GM18499 (cell line): Measurements from ENCODE around the gene SLC12A8.

Experiments
- ATAC-seq: cut with Tn5 transposase; IDR thresholded peaks from one replicate; pipeline ENCODE4 v1.9.1; 2021; ENCODE audit warnings: moderate number of reproducible peaks; ENCODE audit not compliant: insufficient read depth, unreplicated experiment

SLC12A8 gene

DNA sequence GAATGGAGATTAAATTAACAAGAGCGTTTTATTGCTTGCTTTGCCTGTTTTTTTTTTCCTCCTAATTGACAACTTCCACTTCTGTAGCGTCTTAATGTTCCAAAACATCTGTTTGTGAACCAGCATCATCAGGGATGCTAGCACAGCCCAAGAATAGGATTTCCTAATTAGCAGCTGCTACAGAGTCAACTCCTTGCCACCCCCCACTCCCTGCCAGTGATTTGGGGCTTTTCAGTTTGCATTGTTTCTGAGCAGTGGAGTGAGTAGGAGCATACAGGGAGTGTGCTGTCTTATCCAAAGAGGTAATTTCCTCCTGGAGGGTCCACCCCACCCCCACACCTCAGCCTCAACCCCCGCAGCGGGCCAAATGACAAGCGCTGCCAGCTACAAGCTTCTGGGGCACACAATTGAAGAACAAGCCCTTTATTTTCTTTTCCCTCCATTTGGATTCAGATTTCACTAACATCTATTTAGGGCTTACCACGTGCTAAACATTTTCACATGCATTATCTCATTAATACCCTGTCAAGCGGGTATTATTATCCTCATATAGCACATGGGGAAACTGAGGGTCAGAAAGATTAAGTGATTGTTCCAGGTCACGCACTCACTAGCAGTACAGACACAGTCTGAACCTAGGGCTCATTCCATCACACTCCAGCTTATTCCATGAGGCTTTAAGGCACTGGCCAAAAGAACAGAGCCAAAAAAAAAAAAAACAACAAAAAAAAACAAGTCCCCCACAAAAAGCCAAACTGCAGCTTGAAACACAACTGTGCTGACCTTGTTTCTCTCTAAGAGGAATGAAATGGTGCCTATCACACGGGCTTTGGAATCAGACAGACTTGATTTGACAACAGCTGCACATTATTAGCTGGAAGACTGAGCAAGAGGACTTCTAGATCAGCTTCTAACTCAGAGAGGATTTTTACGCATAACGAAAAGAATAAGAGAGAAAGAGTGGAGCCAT is 173.1 kb downstream of the SLC12A8 start:
- no peak for ATAC-seq

DNA sequence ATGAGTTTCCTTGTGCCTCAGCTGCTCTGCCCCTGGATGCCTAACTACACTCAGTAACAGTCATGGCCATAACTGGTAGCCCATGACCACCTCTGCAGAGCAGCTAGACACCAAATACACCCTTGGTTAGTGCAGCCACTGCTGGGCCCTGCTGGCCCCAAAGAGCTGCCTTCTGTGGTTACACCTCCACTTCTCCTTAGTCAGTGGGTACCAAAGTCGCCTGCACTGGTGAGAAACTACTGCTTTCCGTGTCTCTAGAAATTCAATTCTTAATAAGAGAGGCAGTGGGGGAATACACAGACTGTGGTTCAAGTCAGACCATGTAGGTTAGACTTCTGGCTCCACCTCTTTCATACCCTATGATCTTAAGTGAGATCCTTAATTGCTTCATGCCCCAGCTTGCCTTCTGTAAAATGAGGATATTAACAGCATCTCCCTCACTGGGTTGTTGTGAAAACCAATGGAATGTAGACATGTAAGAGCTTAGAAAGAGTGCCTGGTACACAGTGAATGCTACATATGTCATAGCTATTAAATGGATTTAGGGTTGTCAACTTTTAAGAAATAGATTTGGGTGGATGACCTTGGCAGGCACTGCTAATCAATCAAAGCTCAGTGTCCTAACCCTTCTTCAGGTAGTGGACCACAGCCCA is 174.9 kb downstream of the SLC12A8 start:
- ATAC-seq: no peak

DNA sequence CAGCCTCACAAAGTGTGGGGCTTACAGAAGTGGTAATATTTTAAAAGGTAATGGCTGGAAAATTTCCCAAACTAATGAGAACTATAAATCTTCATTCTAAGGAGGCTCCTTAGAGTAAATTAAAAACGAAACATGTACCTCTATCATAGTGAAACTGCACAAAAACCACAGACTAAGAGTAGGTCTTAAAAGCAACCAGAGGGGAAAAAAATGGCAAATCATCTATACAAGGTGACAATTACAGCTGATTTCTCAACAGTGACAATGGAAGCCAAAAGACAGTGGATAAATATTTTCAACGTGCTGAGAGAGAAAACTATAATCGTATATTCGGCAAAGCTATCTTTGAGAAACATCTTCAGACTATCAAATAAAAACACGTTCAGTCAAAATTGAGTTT is 177.3 kb downstream of the SLC12A8 start:
- no peak for ATAC-seq

DNA sequence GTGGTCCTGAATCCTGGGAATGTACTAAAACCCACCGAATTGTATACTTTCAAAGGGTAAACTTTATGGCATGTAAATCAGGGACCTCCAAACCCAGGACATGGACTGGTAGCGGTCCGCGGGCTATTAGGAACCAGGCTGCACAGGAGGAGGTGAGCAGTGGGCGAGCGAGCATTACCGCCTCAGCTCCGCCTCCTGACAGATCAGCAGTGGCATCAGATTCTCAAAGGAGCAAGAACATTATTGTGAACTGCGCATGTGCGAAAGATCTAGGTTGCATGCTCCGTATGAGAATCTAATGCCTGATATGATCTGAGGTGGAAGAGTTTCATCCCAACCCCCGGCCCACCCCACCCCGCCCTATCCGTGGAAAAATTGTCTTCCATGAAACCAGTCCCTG is 178.9 kb downstream of the SLC12A8 start:
- no peak for ATAC-seq

DNA sequence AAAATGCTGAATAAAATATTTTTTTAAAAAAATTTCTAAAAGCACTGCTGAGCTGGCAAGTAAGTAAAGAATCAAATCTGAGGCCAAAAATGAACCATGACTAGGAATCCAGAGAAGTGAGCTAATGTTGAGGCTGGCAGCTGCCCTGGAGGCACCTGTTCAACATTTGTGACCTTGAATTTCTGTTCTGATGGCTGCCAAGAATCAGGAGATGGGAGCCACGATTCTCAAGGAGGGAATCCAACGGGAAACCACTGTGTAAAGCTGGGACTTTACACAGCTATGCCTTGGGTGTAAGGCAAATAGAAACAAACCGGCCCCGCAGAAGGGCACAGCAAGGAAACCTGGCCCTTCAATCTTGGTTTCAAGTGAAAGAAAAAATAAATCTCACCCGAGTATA is 179.4 kb downstream of the SLC12A8 start:
- no peak for ATAC-seq

DNA sequence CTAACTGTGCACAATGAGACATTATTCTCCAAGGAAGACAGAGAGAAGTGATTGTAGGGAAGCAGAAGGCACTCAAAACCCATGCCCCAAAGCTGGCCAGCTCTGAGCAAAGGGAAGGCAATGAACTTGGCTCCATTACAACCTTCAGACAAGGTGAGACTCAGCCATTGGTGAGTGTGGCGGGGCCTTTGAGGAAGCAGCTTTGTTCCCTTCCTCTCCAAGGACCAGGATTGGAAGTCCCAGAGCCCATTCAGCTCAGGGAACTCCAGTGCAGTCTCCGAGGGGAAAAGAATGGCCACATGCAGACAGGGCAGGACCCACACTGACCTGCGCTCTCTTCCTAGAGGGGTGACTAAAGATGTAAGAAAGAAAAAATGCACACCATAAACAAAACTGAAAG is 179.9 kb downstream of the SLC12A8 start:
- no peak for ATAC-seq
